ENCODE measurements around the gene CYB5A.

CYB5A gene

GRCh38 chr18:74215863-74216262 lies 75.9 kb downstream of the CYB5A start:
- no peak for DNase-seq (ENCODE audit: low read depth in 2 of 2)

GRCh38 chr18:74213429-74213828 lies 78.3 kb downstream of the CYB5A start:
- DNase-seq (ENCODE audit: low read depth in 2 of 2), result no peak

- no peak for DNase-seq (ENCODE audit: low read depth in 2 of 2)
These were observed 87.1 kb downstream of the CYB5A start for GRCh38 chr18:74204526-74205152.

GRCh38 chr18:74203811-74204210 lies 88.0 kb downstream of the CYB5A start:
- DNase-seq (ENCODE audit: low read depth in 2 of 2), result no peak

Data from stimulated activated CD8-positive, alpha-beta memory T cell treated with anti-CD3 and anti-CD28 coated beads, Interleukin-15, amount 100 ng/mL, for 4 hours (primary cell).